K562 treated with DMSO at 1 percent for 12 hours (cell line): ENCODE measurements around the gene TUBB4B. TPM values are rescaled to one million over a fixed set of nuclear protein-coding genes. Genes with fewer than 3 reads are reported as not detected.

ENCODE experiments used
- total RNA-seq: library from RNA; unstranded; fragments of 300-600 nt; gene quantifications from 2 replicates; pipeline ENCODE4 v1.2.3, GENCODE V29; 2022; ENCODE audit not compliant: insufficient read depth

TUBB4B gene
- 804 and 847 TPM in 2 replicates for total RNA-seq

DNA sequence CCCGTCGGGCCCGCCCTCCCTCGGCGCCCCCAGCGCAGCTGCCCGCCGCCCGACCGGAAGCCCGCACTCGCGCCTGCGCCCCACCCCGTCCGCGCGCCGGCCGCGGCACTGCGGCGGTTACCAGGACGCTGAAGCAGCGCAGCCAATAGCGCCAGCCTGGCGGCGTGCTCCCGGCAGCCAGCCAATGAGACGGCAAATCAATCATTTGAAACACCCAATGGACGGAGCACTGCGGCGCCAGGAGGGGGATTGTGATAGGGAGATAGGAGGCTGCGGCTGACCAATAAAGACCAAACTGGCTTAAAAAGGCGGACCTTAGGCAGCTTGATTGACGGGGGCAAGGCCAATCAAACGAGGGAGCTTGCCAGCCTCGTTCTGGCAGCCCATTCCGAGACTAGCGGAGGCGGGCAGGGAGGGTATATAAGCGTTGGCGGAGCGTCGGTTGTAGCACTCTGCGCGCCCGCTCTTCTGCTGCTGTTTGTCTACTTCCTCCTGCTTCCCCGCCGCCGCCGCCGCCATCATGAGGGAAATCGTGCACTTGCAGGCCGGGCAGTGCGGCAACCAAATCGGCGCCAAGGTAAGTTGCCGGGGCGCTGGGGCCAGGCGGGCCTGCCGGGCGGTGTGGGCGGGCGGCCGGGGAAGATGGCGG lies at the start of gene TUBB4B:
TSS of gene TUBB4B (plus strand) at position 447 of the 649 bp plus-strand sequence. CDS start at position 521, 74 bp downstream.

DNA sequence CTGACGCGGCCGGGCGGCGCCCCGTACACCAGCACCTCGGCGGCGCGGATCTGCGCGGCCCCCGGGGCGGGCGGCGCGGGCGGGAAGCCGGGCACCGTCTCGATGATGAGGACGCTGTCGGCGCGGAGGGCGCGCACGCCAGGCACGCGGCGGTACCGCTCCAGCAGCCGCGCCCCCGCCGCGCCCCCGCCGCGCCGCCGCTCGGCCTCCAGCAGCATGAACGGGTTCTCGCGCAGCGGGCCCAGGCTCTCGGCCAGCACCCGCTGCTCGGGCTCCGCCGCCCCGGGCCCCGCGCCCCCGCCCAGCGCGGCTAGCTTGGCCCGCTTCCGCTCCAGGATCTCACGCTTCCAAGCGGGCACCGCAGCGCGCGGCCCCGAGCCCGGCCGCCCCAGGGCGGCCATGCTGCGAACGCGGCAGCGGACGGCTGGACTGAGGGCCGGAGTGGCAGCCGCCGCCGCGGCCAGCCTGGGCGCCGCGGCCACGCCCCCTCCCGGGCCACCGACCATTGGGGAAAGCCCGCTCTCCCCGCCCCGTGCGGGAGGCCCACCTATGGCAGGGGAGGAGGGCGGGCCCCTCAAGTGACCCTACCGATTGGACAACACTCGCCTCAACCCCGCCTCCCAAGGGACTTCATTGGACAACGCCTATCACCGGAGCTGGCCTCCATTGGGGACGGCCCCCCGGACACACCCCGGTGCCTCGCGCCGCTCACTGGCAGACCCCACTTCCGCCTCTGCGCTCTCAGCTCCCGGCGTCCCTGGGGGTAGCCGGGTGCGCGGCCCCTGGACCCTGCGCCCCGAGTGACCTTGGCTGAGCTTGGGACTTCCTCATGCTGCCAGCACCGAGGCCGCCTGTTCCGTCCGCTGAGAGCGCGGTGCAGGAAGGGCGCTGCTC lies 40.5 kb upstream of the TUBB4B start, which contains the start of gene TPRN:
TSS of gene TPRN (minus strand) at position 431 of the 894 bp plus-strand sequence. CDS start at position 401, 30 bp downstream.

GRCh38 chr9:137205126-137206069 lies 35.7 kb upstream of the TUBB4B start, which contains the start of the genes NDOR1 and TMEM203:
Gene NDOR1 (plus strand): TSS chr9:137205700. CDS start chr9:137205778, 78 bp downstream.
Gene TMEM203 (minus strand): TSS chr9:137205648. CDS start chr9:137205414, 234 bp downstream.

GRCh38 chr9:137222190-137223077 lies 18.7 kb upstream of the TUBB4B start, which contains the start of gene RNF208:
Gene RNF208 (minus strand): TSS chr9:137222240. CDS start chr9:137221212, 1,028 bp downstream.

GRCh38 chr9:137224830-137225694 lies 16.0 kb upstream of the TUBB4B start, which contains the start of gene CYSRT1:
Gene CYSRT1 (plus strand): TSS chr9:137225174. CDS start chr9:137225622, 448 bp downstream.

DNA sequence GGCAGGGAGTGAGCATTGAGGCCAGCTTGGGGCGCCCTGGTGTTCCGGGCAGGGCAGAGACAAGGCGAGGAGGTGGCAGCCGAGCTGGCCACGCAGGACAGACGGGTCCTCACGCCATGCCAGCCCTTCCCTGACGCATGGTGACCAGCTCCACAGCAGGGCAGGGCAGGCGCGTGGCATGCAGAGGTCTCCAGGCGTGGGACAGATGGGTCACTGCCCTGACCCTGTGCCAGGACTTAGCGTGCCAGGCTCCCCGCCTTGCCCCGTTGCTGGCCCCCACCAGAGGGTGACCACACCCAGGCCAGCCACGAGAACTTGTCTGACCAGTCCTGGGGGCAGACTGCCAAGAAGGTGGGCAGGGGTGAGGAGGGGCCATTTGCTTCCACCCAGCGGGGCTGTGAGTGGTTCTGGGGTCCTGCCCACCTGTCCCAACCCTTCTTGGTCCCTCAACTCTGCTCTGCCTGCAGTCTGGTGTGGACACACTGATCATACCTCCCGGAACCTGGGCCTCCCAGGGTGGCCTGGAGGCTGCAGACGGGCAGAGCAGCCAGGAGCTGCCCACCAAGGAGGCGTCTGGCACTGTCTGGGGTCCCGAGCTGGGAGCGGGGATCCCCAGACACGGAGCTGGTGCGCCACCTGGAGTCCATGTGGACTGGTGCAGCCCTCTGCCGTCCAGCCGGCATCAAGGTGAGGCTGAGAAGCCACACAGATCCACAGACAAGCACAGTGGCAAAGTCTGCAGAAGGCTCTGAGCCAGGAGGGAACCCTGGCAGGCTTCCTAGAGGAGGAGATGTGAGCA lies 13.8 kb upstream of the TUBB4B start, which contains the start of gene RNF224:
TSS of gene RNF224 (plus strand) at position 449 of the 799 bp plus-strand sequence. CDS start 834 bp downstream, outside the sequence.

DNA sequence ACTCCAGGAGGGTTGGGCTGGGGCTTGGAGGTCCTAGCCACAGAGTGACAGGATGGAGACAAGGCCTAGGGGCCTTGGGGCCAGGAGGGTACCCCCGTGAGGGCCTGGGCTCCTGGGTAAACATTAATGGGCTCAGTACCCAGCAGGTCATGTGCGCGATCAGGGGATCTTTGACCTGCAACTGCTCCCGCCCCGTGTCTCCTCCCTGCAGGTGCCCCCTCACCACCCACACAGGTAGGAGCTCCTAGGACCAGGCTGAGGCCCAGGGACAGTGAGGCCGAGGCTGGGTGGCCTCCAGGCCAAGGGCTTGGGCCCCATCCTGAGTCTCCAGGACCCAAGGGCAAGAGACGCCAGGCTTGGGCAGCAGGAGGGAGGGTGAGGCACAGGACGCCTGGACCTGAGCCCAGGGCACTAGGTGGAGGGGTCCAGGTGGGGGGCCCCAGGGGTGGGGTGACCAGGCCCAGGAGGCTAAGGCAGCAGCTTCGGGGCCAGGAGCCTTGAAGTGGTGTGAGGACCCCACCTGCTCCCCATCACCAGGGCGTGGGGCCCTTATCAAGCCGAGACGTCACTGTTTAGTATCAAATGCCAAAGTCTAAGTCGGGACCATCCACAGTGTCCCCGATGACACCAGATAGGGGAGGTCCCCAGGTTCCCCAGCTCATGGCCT lies 10.2 kb upstream of the TUBB4B start, which contains the start of gene SLC34A3:
TSS of gene SLC34A3 (plus strand) at position 197 of the 667 bp plus-strand sequence. CDS start 802 bp downstream, outside the sequence.

GRCh38 chr9:137251194-137251461 lies 10.0 kb downstream of the TUBB4B start, which contains the start of gene STPG3:
Gene STPG3 (plus strand): TSS chr9:137251286. CDS start chr9:137251287, 1 bp downstream.

GRCh38 chr9:137254624-137255447 lies 13.7 kb downstream of the TUBB4B start, which contains the start of gene NELFB:
Gene NELFB (plus strand): TSS chr9:137255327.

DNA sequence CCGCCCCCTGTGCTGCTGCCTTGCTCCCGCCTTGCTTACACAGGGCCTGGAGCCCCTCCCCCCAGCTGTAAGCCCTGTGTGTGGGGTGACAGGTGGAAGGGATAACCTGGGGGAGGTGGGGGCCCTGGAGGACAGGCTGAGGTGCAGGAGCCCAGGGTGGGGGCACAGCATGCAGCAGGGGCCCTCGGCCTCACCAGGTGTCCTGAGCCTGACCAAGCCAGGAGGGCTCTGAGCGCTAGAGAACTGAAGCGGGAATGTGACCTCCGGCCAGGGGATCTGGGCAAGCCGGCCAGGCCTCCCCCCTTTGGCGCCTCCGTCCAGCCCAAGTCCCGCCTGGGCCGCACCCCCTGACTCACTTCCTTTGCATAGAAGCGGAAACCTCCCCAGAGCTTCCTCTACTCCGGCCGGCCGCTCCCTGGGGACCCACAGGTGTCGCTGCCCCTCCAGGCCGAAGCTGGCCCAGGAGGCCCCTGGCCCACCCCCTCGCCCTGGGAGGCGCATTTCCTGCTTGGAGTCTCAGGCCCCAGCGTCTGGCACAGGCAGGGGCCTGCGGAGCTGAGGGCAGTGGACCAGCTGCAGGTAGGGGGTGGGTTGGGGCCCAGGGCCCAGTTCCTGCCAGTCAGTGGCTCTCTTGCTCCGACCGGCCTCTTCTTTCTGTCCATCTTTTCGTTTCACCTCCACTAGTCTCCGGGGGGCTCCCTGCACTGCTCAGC lies 36.4 kb downstream of the TUBB4B start, which contains the start of gene TOR4A:
TSS of gene TOR4A (plus strand) at position 398 of the 713 bp plus-strand sequence. CDS start 964 bp downstream, outside the sequence.

Other genes starting within 250 kb of the TUBB4B start
- 91.4 and 99.8 TPM in 2 replicates for gene PAXX, start 248.9 kb upstream of the TUBB4B start, total RNA-seq
- not detected in 2 replicates for gene CLIC3, start 244.7 kb upstream of the TUBB4B start, total RNA-seq
- gene ABCA2, start 213.1 kb upstream of the TUBB4B start, total RNA-seq: 5.4 and 10.9 TPM in 2 replicates
- not detected in 2 replicates for gene FUT7, start 209.2 kb upstream of the TUBB4B start, total RNA-seq
- gene NPDC1, start 195.1 kb upstream of the TUBB4B start, total RNA-seq: 1.0 and 4.3 TPM in 2 replicates
- gene ENTPD2, start 187.2 kb upstream of the TUBB4B start, total RNA-seq: not detected in 2 replicates
- 17.4 and 28.8 TPM in 2 replicates for gene SAPCD2, start 170.7 kb upstream of the TUBB4B start, total RNA-seq
- 5.9 and 8.8 TPM in 2 replicates for gene UAP1L1, start 163.8 kb upstream of the TUBB4B start, total RNA-seq
- gene MAN1B1, start 154.3 kb upstream of the TUBB4B start, total RNA-seq: 47.0 and 51.4 TPM in 2 replicates
- 194 and 200 TPM in 2 replicates for gene DPP7, start 126.6 kb upstream of the TUBB4B start, total RNA-seq
- 0.85 TPM in 1 of 2 replicates, not detected in the other for gene GRIN1, start 102.1 kb upstream of the TUBB4B start, total RNA-seq
- not detected in 2 replicates for gene LRRC26, start 71.2 kb upstream of the TUBB4B start, total RNA-seq
- gene TMEM210, start 69.2 kb upstream of the TUBB4B start, total RNA-seq: not detected in 2 replicates
- 35.8 and 51.1 TPM in 2 replicates for gene ANAPC2, start 52.7 kb upstream of the TUBB4B start, total RNA-seq
- gene SSNA1, start 52.6 kb upstream of the TUBB4B start, total RNA-seq: 138 and 226 TPM in 2 replicates
- 23.4 and 26.9 TPM in 2 replicates for gene TPRN, start 40.5 kb upstream of the TUBB4B start, total RNA-seq
- 54.3 and 56.7 TPM in 2 replicates for gene TMEM203, start 35.6 kb upstream of the TUBB4B start, total RNA-seq
- 12.6 and 31.3 TPM in 2 replicates for gene NDOR1, start 35.6 kb upstream of the TUBB4B start, total RNA-seq
- gene RNF208, start 19.0 kb upstream of the TUBB4B start, total RNA-seq: 7.4 and 10.2 TPM in 2 replicates
- gene CYSRT1, start 16.1 kb upstream of the TUBB4B start, total RNA-seq: 0.98 TPM in 1 of 2 replicates, not detected in the other
- gene RNF224, start 13.8 kb upstream of the TUBB4B start, total RNA-seq: not detected in 2 replicates
- gene SLC34A3, start 10.4 kb upstream of the TUBB4B start, total RNA-seq: not detected in 2 replicates
- gene STPG3, start 10.0 kb downstream of the TUBB4B start, total RNA-seq: not detected in 2 replicates
- gene NELFB, start 14.0 kb downstream of the TUBB4B start, total RNA-seq: 77.5 and 88.0 TPM in 2 replicates
- 52.4 and 66.1 TPM in 2 replicates for gene TOR4A, start 36.4 kb downstream of the TUBB4B start, total RNA-seq
- 15.8 and 25.4 TPM in 2 replicates for gene NRARP, start 61.0 kb downstream of the TUBB4B start, total RNA-seq
- 10.2 and 10.6 TPM in 2 replicates for gene EXD3, start 181.9 kb downstream of the TUBB4B start, total RNA-seq
- 1.6 TPM in 2 replicates for gene NOXA1, start 182.1 kb downstream of the TUBB4B start, total RNA-seq
- gene ENTPD8, start 200.1 kb downstream of the TUBB4B start, total RNA-seq: 0.38 TPM in 1 of 2 replicates, not detected in the other
- gene NSMF, start 218.0 kb downstream of the TUBB4B start, total RNA-seq: 34.2 and 45.7 TPM in 2 replicates